Neural progenitor cell (in vitro differentiated cells): ENCODE measurements around the gene RNF157. TPM values are rescaled to one million over a fixed set of nuclear protein-coding genes. Genes with fewer than 3 reads are reported as not detected.

ENCODE experiments used
- DNase-seq: peaks from one replicate; pipeline ENCODE4 v3.0.0-alpha.2; 2016; ENCODE audit warnings: low spot score
- H2AFZ ChIP-seq: fragments of 200-600 bp; sonication (generic); replicated peaks from 2 replicates; pipeline ENCODE4 v1.6.1; 2016; ENCODE audit warnings: antibody characterized with exemption
- H3F3A ChIP-seq: fragments of 200-600 bp; sonication (generic); 2 replicates; pipeline ENCODE4 v1.6.1; 2016; ENCODE audit warnings: antibody characterized with exemption, low read depth
- H3K27ac ChIP-seq: fragments of 200-600 bp; sonication (generic); 2 replicates; pipeline ENCODE4 v1.5.1; 2016; ENCODE audit warnings: mild to moderate bottlenecking
- H3K27me3 ChIP-seq: fragments of 200-600 bp; sonication (generic); 2 replicates; pipeline ENCODE4 v1.6.1; 2016; ENCODE audit warnings: mild to moderate bottlenecking, moderate library complexity
- H3K36me3 ChIP-seq: fragments of 200-600 bp; sonication (generic); 2 replicates; pipeline ENCODE4 v1.5.1; 2016
- H3K4me1 ChIP-seq: fragments of 200-600 bp; sonication (generic); 2 replicates; pipeline ENCODE4 v1.6.1; 2016; ENCODE audit warnings: mixed run types
- H3K4me2 ChIP-seq: fragments of 200-600 bp; sonication (generic); 2 replicates; pipeline ENCODE4 v1.6.1; 2016
- H3K4me3 ChIP-seq: fragments of 200-600 bp; sonication (generic); 2 replicates; pipeline ENCODE4 v1.5.1; 2016
- H3K79me2 ChIP-seq: fragments of 200-600 bp; sonication (generic); 2 replicates; pipeline ENCODE4 v1.6.1; 2016; ENCODE audit warnings: low read depth
- H3K9ac ChIP-seq: fragments of 200-600 bp; sonication (generic); 2 replicates; pipeline ENCODE4 v1.6.1; 2016
- H3K9me3 ChIP-seq: fragments of 200-600 bp; sonication (generic); 2 replicates; pipeline ENCODE4 v1.5.1; 2016; ENCODE audit warnings: low read depth
- H4K20me1 ChIP-seq: fragments of 200-600 bp; sonication (generic); 2 replicates; pipeline ENCODE4 v1.6.1; 2016; ENCODE audit warnings: low read depth
- H3K27ac Mint-ChIP-seq: 3 replicates; pipeline ENCODE4 v1.8.0; 2021; ENCODE audit warnings: mixed read lengths
- H3K27me3 Mint-ChIP-seq: 2 replicates; pipeline ENCODE4 v1.8.0; 2022; ENCODE audit warnings: low read depth, mild to moderate bottlenecking, inconsistent platforms, moderate library complexity, mixed read lengths; ENCODE audit not compliant: insufficient read depth
- H3K36me3 Mint-ChIP-seq: 3 replicates; pipeline ENCODE4 v1.8.0; 2021; ENCODE audit warnings: mixed read lengths
- H3K4me1 Mint-ChIP-seq: 3 replicates; pipeline ENCODE4 v1.8.0; 2021; ENCODE audit warnings: mixed read lengths
- H3K4me3 Mint-ChIP-seq: 3 replicates; pipeline ENCODE4 v1.8.0; 2021; ENCODE audit warnings: mild to moderate bottlenecking, moderate library complexity, mixed read lengths
- H3K9me3 Mint-ChIP-seq: 3 replicates; pipeline ENCODE4 v1.8.0; 2020; ENCODE audit warnings: mixed read lengths
- EZH2 ChIP-seq: fragments of 200-600 bp; sonication (generic); IDR thresholded peaks from 2 replicates; pipeline ENCODE4 v1.6.1; 2017; ENCODE audit warnings: antibody characterized with exemption, mild to moderate bottlenecking, moderate library complexity
- EZH2phosphoT487 ChIP-seq: fragments of 200-600 bp; sonication (generic); IDR thresholded peaks from 2 replicates; pipeline ENCODE4 v1.6.1; 2017; ENCODE audit warnings: antibody characterized with exemption
- total RNA-seq: library from RNA; depleted of rRNA; stranded (reverse); fragments of >200 nt; gene quantifications from 2 replicates; pipeline ENCODE4 v1.2.3, GENCODE V29; 2015; ENCODE audit warnings: low replicate concordance
- TF ChIP-seq, protein P1 (sequence below): fragments of 200-600 bp; sonication (generic); IDR thresholded peaks from 2 replicates; pipeline ENCODE4 v1.5.1; 2017; ENCODE audit warnings: antibody characterized with exemption, mild to moderate bottlenecking

RNF157 gene
- total RNA-seq, 1 donor from 2014 or later, result 21.0 TPM

- Histone ChIP-seq H3K36me3 (no peaks in the 10 kb centered on the region), H3K4me2 (no peak overlapping the region), H3K27me3 (no peaks in the 10 kb centered on the region), H2AFZ (no peak overlapping the region), H3K9ac (no peak overlapping the region), H3K4me3 (no peak overlapping the region), H4K20me1 (no peaks in the 10 kb centered on the region), H3K9me3 (no peaks in the 10 kb centered on the region), H3K4me1 (no peaks in the 10 kb centered on the region), H3K27ac (no peak overlapping the region), H3F3A (no peaks in the 10 kb centered on the region), H3K79me2 (no peaks in the 10 kb centered on the region)
- Mint-ChIP-seq H3K4me3 (no peak overlapping the region), H3K27ac (no peak overlapping the region), H3K4me1 (peaks cover 8% of the 10 kb centered on the region), H3K9me3 (no peaks in the 10 kb centered on the region), H3K27me3 (peaks cover 2% of the 10 kb centered on the region), H3K36me3 (peaks cover 4% of the 10 kb centered on the region)
- TF ChIP-seq EZH2 (no peak), EZH2phosphoT487 (no peak)
- TF ChIP-seq, protein P1, sequence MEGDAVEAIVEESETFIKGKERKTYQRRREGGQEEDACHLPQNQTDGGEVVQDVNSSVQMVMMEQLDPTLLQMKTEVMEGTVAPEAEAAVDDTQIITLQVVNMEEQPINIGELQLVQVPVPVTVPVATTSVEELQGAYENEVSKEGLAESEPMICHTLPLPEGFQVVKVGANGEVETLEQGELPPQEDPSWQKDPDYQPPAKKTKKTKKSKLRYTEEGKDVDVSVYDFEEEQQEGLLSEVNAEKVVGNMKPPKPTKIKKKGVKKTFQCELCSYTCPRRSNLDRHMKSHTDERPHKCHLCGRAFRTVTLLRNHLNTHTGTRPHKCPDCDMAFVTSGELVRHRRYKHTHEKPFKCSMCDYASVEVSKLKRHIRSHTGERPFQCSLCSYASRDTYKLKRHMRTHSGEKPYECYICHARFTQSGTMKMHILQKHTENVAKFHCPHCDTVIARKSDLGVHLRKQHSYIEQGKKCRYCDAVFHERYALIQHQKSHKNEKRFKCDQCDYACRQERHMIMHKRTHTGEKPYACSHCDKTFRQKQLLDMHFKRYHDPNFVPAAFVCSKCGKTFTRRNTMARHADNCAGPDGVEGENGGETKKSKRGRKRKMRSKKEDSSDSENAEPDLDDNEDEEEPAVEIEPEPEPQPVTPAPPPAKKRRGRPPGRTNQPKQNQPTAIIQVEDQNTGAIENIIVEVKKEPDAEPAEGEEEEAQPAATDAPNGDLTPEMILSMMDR, result no peak
- DNase-seq, result no peak
These were observed 66.8 kb downstream of the RNF157 start for GRCh38 chr17:76173474-76173873.

DNA sequence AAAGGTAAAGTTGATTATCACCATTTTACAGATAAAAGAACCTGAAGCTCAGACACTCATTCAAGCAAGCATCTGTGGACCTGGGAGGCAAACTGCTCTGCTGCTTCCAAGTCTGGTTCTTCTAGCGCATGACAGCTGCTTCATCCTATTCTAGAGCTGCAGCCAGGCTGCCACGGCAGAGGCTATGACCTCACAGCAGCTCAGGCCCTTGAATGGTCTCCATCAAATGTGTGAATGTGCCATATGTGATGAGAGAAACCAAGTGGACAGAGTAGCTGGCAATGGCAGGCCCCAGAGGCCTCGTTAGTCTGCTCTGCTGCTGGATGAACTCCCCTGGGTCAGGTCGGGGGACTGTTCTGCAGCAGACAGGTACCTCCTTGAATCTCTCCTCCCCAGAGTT lies 68.6 kb downstream of the RNF157 start:
- peaks cover 4% of the 10 kb centered on the region for H3K36me3 Mint-ChIP-seq
- no peaks in the 10 kb centered on the region for H4K20me1 ChIP-seq
- no peak overlapping the region for H3K4me3 Mint-ChIP-seq
- H3K9ac ChIP-seq, result no peak overlapping the region
- H3K9me3 Mint-ChIP-seq, result no peaks in the 10 kb centered on the region
- H3K27me3 ChIP-seq, result no peaks in the 10 kb centered on the region
- H3K27ac Mint-ChIP-seq, result no peak overlapping the region
- no peaks in the 10 kb centered on the region for H3K36me3 ChIP-seq
- DNase-seq, result no peak
- H3K4me1 Mint-ChIP-seq, result peaks cover 8% of the 10 kb centered on the region
- H3K4me2 ChIP-seq, result no peak overlapping the region
- H3K4me1 ChIP-seq, result no peaks in the 10 kb centered on the region
- no peaks in the 10 kb centered on the region for H3K9me3 ChIP-seq
- peaks cover 2% of the 10 kb centered on the region for H3K27me3 Mint-ChIP-seq
- H3K27ac ChIP-seq, result no peak overlapping the region
- TF ChIP-seq EZH2 (no peak), EZH2phosphoT487 (no peak)
- TF ChIP-seq, protein P1, result no peak
- H3F3A ChIP-seq, result no peaks in the 10 kb centered on the region
- H3K79me2 ChIP-seq, result no peaks in the 10 kb centered on the region
- H2AFZ ChIP-seq, result no peak overlapping the region
- H3K4me3 ChIP-seq, result no peak overlapping the region

GRCh38 chr17:76170114-76170513 lies 70.2 kb downstream of the RNF157 start:
- Histone ChIP-seq H4K20me1 (no peaks in the 10 kb centered on the region), H2AFZ (no peak overlapping the region), H3K9ac (no peak overlapping the region), H3K36me3 (no peaks in the 10 kb centered on the region), H3F3A (no peaks in the 10 kb centered on the region), H3K4me3 (no peak overlapping the region), H3K4me1 (no peaks in the 10 kb centered on the region), H3K9me3 (no peaks in the 10 kb centered on the region), H3K27me3 (no peaks in the 10 kb centered on the region), H3K27ac (no peak overlapping the region), H3K79me2 (no peaks in the 10 kb centered on the region), H3K4me2 (no peak overlapping the region)
- Mint-ChIP-seq H3K27me3 (peaks cover 2% of the 10 kb centered on the region), H3K4me3 (no peak overlapping the region), H3K27ac (no peak overlapping the region), H3K36me3 (peaks cover 4% of the 10 kb centered on the region), H3K4me1 (peaks cover 8% of the 10 kb centered on the region), H3K9me3 (no peaks in the 10 kb centered on the region)
- no peak for TF ChIP-seq EZH2
- TF ChIP-seq, protein P1, result no peak
- TF ChIP-seq EZH2phosphoT487, result no peak
- no peak for DNase-seq
